ENCODE results near the gene ELAVL3. TPM values are rescaled to one million over a fixed set of nuclear protein-coding genes. Genes with fewer than 3 reads are reported as not detected.

ELAVL3 gene
- total and polyA plus RNA-seq, 7 experiments from 2014 or later: 0.19 TPM; not detected in 6

DNA sequence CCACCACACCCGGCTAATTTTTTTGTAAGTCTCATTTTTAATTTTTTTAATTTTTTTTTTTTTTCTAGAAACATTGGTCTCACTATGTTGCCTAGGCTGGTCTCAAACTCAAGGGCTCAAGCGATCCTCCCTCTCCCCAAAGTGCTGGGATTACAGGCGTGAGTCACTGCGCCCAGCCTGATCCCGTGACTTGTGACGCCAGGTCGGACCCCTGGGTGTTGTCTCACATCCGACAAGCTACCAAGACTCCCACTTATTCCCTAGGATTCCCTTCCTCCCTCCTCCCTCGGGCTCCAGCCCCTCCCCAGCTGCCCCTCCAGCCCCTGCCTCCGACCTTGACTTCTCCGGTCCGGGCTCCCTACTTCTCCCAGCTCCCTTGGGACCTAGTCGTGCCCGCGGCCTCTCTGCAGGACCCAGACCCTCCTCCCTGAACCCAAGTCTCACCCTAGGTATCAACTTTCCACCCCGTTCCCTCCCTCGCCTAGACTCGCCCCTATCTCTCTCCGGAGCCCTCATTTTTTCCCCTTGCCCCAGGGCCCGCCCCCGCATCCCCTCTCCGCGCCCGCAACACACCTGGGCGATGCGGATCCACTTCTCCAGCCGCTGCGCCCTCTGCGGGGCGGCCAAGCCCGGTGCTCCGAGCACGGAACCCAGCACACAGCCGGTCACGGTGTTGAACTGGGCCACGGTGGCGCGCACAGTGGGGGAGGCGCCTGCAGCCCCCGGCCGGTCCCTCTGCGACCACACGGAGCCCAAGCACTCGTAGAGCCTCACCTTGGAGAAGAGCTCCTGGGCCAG lies 74.8 kb downstream of the ELAVL3 start:
- no peak overlapping the region for H3K4me3 Mint-ChIP-seq
- Histone ChIP-seq H3K36me3 (ENCODE audit: control insufficient read depth in 2 of 3, insufficient read depth in 3 of 3, low read length in 3 of 3) (no peaks in the 10 kb centered on the region), H3K27me3 (ENCODE audit: control insufficient read depth in 2 of 2, insufficient read depth in 2 of 2, low read length in 2 of 2) (no peaks in the 10 kb centered on the region), H3K4me1 (ENCODE audit: control insufficient read depth in 2 of 2, insufficient read depth in 2 of 2, low read length in 2 of 2) (no peaks in the 10 kb centered on the region), H3K4me3 (ENCODE audit: low read length) (no peak overlapping the region), H3K9me3 (ENCODE audit: control insufficient read depth in 2 of 3, low read length in 3 of 3) (no peaks in the 10 kb centered on the region), H3K27ac (ENCODE audit: low read depth, low read length) (no peak overlapping the region)
- H3K4me1 Mint-ChIP-seq: peaks cover 0 to 5% (median 0%) of the 10 kb centered on the region in 7 donors
- POLR2A ChIA-PET: no interaction called here
- H3K9me3 Mint-ChIP-seq: no peaks in the 10 kb centered on the region
- CTCF ChIA-PET: interaction anchor here (2.5 kb wide), 1 partner anchor 25 kb away, joined by 13 read pairs; no protein-coding TSS in a partner anchor
- ATAC-seq (peak; percentile 68), DNase-seq (peak in 5 of 9 donors; percentile 29 to 46 (median 33))
- H3K36me3 Mint-ChIP-seq: no peaks in the 10 kb centered on the region
- H3K27me3 Mint-ChIP-seq: peaks cover 4 to 20% (median 7%) of the 10 kb centered on the region in 5 donors
- H3K27ac Mint-ChIP-seq: no peak overlapping the region
- intact Hi-C loops (cut with micrococcal nuclease): loop anchor here in 1 of 2 donors (1.0 kb wide), 1 partner anchor 25 kb away; no protein-coding TSS in a partner anchor

DNA sequence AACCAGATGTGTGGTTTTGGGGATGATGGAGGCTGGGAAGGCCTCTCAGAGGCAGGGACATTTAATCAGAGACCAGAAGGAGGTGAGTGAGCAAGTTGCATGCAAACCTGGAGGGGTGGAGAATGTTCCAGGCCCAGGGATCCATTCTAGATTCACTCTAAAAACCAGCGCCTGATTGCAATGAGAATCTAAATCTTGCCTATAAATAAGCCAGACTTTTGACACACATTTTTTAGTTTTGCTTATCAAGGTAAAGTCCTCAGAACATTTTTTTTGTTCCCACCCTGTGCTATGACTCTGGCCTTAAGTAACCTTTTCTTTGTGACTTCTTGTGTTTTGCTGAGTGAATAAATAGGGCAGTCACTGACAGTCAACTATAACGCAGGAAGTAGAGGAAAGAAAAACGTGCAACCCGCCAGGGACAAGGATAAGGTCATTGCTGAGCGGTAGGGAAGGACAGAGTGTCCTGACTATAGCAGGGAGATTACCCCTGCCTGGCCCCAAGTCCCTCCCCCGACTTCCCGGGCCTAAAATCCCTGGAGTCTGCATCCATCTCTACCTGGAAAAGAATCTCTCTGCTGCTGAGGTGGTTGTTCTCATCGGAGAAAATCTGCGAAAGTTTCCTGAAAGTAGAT lies 76.1 kb downstream of the ELAVL3 start:
- ChIA-PET CTCF (no interaction called here), POLR2A (no interaction called here)
- intact Hi-C loops (cut with micrococcal nuclease): no loop called here
- Mint-ChIP-seq H3K4me1 (peaks cover 0 to 5% (median 0%) of the 10 kb centered on the region in 7 donors), H3K27me3 (peaks cover 0 to 19% (median 4%) of the 10 kb centered on the region in 5 donors), H3K36me3 (no peaks in the 10 kb centered on the region), H3K9me3 (no peaks in the 10 kb centered on the region), H3K27ac (no peak overlapping the region), H3K4me3 (no peak overlapping the region)
- no peak for ATAC-seq
- DNase-seq: no peak
- Histone ChIP-seq H3K36me3 (ENCODE audit: control insufficient read depth in 2 of 3, insufficient read depth in 3 of 3, low read length in 3 of 3) (no peaks in the 10 kb centered on the region), H3K4me3 (ENCODE audit: low read length) (no peak overlapping the region), H3K9me3 (ENCODE audit: control insufficient read depth in 2 of 3, low read length in 3 of 3) (no peaks in the 10 kb centered on the region), H3K27ac (ENCODE audit: low read depth, low read length) (no peak overlapping the region), H3K4me1 (ENCODE audit: control insufficient read depth in 2 of 2, insufficient read depth in 2 of 2, low read length in 2 of 2) (no peaks in the 10 kb centered on the region), H3K27me3 (ENCODE audit: control insufficient read depth in 2 of 2, insufficient read depth in 2 of 2, low read length in 2 of 2) (no peaks in the 10 kb centered on the region)

DNA sequence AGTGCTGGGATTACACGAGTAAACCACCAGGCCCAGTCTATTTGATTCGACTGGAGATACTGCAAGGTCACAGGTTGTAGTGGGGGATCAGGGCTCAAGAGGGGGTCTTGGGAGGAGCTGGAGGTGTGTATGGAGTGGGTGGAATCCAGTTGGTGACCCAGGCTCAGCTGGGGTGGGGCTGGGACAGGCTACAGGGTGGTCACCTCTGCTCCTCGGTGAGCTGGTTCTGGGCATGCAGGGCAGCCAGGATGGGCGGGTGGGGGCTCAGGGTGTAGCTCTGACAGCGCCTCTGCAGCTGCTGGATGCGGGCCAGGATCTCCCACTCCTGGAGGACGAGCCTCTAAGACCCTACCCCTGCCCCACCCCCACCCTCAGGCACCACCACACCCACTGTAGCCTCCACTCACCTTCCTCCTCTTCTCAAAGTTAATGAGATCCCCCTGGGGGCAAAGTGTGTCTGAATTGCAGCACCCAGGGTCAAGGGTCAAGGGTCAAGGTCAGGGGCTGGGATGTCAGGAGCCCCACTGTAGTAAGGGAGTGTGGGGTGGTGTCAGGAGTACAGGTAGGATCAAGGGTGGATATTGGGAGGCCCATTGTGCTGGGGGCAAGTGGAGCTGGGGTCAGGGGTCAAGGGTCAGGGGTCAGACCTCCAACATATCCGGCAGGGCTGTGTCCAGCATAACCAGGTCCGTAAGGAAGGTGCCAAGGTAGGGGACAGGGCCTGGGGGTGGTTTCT lies 78.9 kb downstream of the ELAVL3 start:
- POLR2A ChIA-PET: interaction anchor here (0.6 kb wide), 1 partner anchor 8 kb away, joined by 3 read pairs; no protein-coding TSS in a partner anchor
- Histone ChIP-seq H3K27me3 (ENCODE audit: control insufficient read depth in 2 of 2, insufficient read depth in 2 of 2, low read length in 2 of 2) (no peaks in the 10 kb centered on the region), H3K4me1 (ENCODE audit: control insufficient read depth in 2 of 2, insufficient read depth in 2 of 2, low read length in 2 of 2) (no peaks in the 10 kb centered on the region), H3K36me3 (ENCODE audit: control insufficient read depth in 2 of 3, insufficient read depth in 3 of 3, low read length in 3 of 3) (no peaks in the 10 kb centered on the region), H3K9me3 (ENCODE audit: control insufficient read depth in 2 of 3, low read length in 3 of 3) (no peaks in the 10 kb centered on the region), H3K4me3 (ENCODE audit: low read length) (no peak overlapping the region), H3K27ac (ENCODE audit: low read depth, low read length) (no peak overlapping the region)
- peaks cover 0 to 1% (median 0%) of the 10 kb centered on the region in 11 donors for H3K9me3 Mint-ChIP-seq
- H3K4me3 Mint-ChIP-seq: no peak overlapping the region
- DNase-seq (no peak), ATAC-seq (no peak)
- no peaks in the 10 kb centered on the region for H3K36me3 Mint-ChIP-seq
- peaks cover 0 to 5% (median 0%) of the 10 kb centered on the region in 7 donors for H3K4me1 Mint-ChIP-seq
- CTCF ChIA-PET: no interaction called here
- H3K27me3 Mint-ChIP-seq: peaks cover 0 to 14% (median under 1%) of the 10 kb centered on the region in 5 donors
- intact Hi-C loops (cut with micrococcal nuclease): no loop called here
- H3K27ac Mint-ChIP-seq: no peak overlapping the region

Small RNA genes within 50 kb of the gene (microRNA-seq; reads per million reads assigned to microRNA genes)
- gene MIR7974 (ENCODE audit: borderline microRNAs expressed): not detected

Other genes starting within 250 kb of the ELAVL3 start
- gene ANGPTL8, start 241.4 kb downstream of the ELAVL3 start, total RNA-seq: not detected
- not detected for gene ANGPTL8, start 241.4 kb downstream of the ELAVL3 start, polyA plus RNA-seq
- gene DOCK6, start 218.5 kb downstream of the ELAVL3 start, total RNA-seq: 1 to 10 TPM in 2 of 5 experiments, under 1 TPM in 1, not detected in 2; 0.73 to 5.2 (median 1.5) TPM
- gene DOCK6, start 218.5 kb downstream of the ELAVL3 start, polyA plus RNA-seq: not detected
- not detected for gene TSPAN16, start 184.9 kb downstream of the ELAVL3 start, total RNA-seq
- gene TSPAN16, start 184.9 kb downstream of the ELAVL3 start, polyA plus RNA-seq: not detected
- 10 to 100 TPM in 2 of 5 experiments, 1 to 10 TPM in 3; 7.4 to 38.2 (median 8.8) TPM for gene RAB3D, start 141.4 kb downstream of the ELAVL3 start, total RNA-seq
- gene RAB3D, start 141.4 kb downstream of the ELAVL3 start, polyA plus RNA-seq: 1 to 10 TPM; 1.4 to 2.3 TPM
- gene TMEM205, start 134.8 kb downstream of the ELAVL3 start, total RNA-seq: 10 to 100 TPM; 19.5 to 36.7 (median 29.5) TPM
- 10 to 100 TPM; 66.7 to 81.0 TPM for gene TMEM205, start 134.8 kb downstream of the ELAVL3 start, polyA plus RNA-seq
- 10 to 100 TPM; 17.6 to 87.4 (median 84.3) TPM for gene CCDC159, start 134.5 kb downstream of the ELAVL3 start, total RNA-seq
- gene CCDC159, start 134.5 kb downstream of the ELAVL3 start, polyA plus RNA-seq: 10 to 100 TPM in 1 of 2 donors, 1 to 10 TPM in 1; 10.0 to 19.6 TPM
- gene PLPPR2, start 125.6 kb downstream of the ELAVL3 start, total RNA-seq: 10 to 100 TPM in 4 of 5 experiments, 1 to 10 TPM in 1; 2.6 to 31.0 (median 13.7) TPM
- 1 to 10 TPM in 1 of 2 donors, under 1 TPM in 1; 0.92 to 1.0 TPM for gene PLPPR2, start 125.6 kb downstream of the ELAVL3 start, polyA plus RNA-seq
- 1 to 10 TPM; 3.4 to 4.2 (median 4.0) TPM for gene SWSAP1, start 106.4 kb downstream of the ELAVL3 start, total RNA-seq
- gene SWSAP1, start 106.4 kb downstream of the ELAVL3 start, polyA plus RNA-seq: 1 to 10 TPM; 5.9 to 7.3 TPM
- 1 to 10 TPM; 5.1 to 9.5 (median 8.4) TPM for gene EPOR, start 96.7 kb downstream of the ELAVL3 start, total RNA-seq
- 10 to 100 TPM in 1 of 2 donors, 1 to 10 TPM in 1; 5.9 to 14.8 TPM for gene EPOR, start 96.7 kb downstream of the ELAVL3 start, polyA plus RNA-seq
- not detected for gene RGL3, start 61.7 kb downstream of the ELAVL3 start, total RNA-seq
- not detected for gene RGL3, start 61.7 kb downstream of the ELAVL3 start, polyA plus RNA-seq
- gene ODAD3, start 45.9 kb downstream of the ELAVL3 start, total RNA-seq: not detected
- gene ODAD3, start 45.9 kb downstream of the ELAVL3 start, polyA plus RNA-seq: not detected
- 100 to 1,000 TPM; 254 to 332 (median 288) TPM for gene PRKCSH, start 45.4 kb downstream of the ELAVL3 start, total RNA-seq
- gene PRKCSH, start 45.4 kb downstream of the ELAVL3 start, polyA plus RNA-seq: 10 to 100 TPM; 30.6 to 53.9 TPM
- gene ZNF653, start 24.8 kb upstream of the ELAVL3 start, total RNA-seq: 10 to 100 TPM; 10.0 to 23.9 (median 22.0) TPM
- gene ZNF653, start 24.8 kb upstream of the ELAVL3 start, polyA plus RNA-seq: 1 to 10 TPM; 1.7 to 4.6 TPM
- 10 to 100 TPM; 25.8 to 50.3 (median 32.5) TPM for gene ECSIT, start 48.1 kb upstream of the ELAVL3 start, total RNA-seq
- gene ECSIT, start 48.1 kb upstream of the ELAVL3 start, polyA plus RNA-seq: 10 to 100 TPM; 36.0 to 46.2 TPM
- gene CNN1, start 57.8 kb upstream of the ELAVL3 start, total RNA-seq: not detected
- gene CNN1, start 57.8 kb upstream of the ELAVL3 start, polyA plus RNA-seq: not detected
- gene ELOF1, start 78.2 kb upstream of the ELAVL3 start, total RNA-seq: 10 to 100 TPM; 34.0 to 59.8 (median 41.9) TPM
- gene ELOF1, start 78.2 kb upstream of the ELAVL3 start, polyA plus RNA-seq: 10 to 100 TPM; 80.0 to 95.5 TPM
- gene ACP5, start 96.6 kb upstream of the ELAVL3 start, total RNA-seq: 10 to 100 TPM; 17.4 to 29.6 (median 23.9) TPM
- gene ACP5, start 96.6 kb upstream of the ELAVL3 start, polyA plus RNA-seq: 10 to 100 TPM; 14.7 to 21.5 TPM
- 10 to 100 TPM in 3 of 5 experiments, 1 to 10 TPM in 2; 5.2 to 15.4 (median 12.3) TPM for gene ZNF627, start 116.4 kb upstream of the ELAVL3 start, total RNA-seq
- gene ZNF627, start 116.4 kb upstream of the ELAVL3 start, polyA plus RNA-seq: 10 to 100 TPM; 10.7 to 12.3 TPM